ENCODE results near the gene TANC1.

DNA sequence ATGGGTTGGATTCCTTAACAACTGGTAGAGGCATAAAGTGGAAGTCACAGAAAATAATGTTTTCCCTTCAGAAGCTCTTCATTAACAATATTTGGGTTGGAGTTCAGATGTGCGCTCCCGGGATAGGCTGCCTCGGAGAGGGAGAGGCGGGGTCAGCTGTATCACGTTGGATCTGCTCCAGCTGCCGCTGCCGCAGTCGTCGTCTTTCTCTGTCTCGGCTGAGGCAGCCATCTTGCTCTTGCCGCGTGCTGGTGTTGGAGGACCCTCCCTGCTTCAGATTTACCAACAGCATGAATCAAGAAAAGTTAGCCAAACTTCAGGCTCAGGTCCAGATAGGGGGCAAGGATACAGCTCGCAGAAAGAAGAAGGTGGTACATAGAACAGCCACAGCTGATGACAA is 35.1 kb downstream of the TANC1 start:
- TF ChIP-seq POLR2A (IDR thresholded peaks at IDR 0.05; ENCODE audit: low read depth, low read length) (no peak), RCOR1 (IDR thresholded peaks at IDR 0.05; ENCODE audit: insufficient replicate concordance, low read length) (no peak), CTCF (conservative IDR thresholded peaks at IDR 0.05; ENCODE audit: low read depth, low read length) (no peak), RFX5 (IDR thresholded peaks at IDR 0.05; ENCODE audit: low read depth, low read length) (no peak), MAZ (IDR thresholded peaks at IDR 0.05; ENCODE audit: borderline replicate concordance, low read depth, low read length) (no peak), USF2 (IDR thresholded peaks at IDR 0.05; ENCODE audit: low read depth, low read length) (no peak), SMC3 (IDR thresholded peaks at IDR 0.05; ENCODE audit: low read depth, low read length) (no peak), MXI1 (IDR thresholded peaks at IDR 0.05; ENCODE audit: borderline replicate concordance, low read depth, low read length) (no peak), CHD1 (IDR thresholded peaks at IDR 0.05; ENCODE audit: low read depth, low read length) (no peak), CEBPB (IDR thresholded peaks at IDR 0.05; ENCODE audit: low read depth, low read length) (no peak)

Data from IMR-90 (cell line).